ENCODE measurements around the gene CPXM2. TPM values are rescaled to one million over a fixed set of nuclear protein-coding genes. Genes with fewer than 3 reads are reported as not detected.
"Not testable (repeated sequence)": the region's sequence is repeated elsewhere in the genome, so short reads cannot be mapped to it uniquely, and the experiment has no call there.

The CPXM2 gene
- total RNA-seq, 1 donor from 2014 or later = not detected

- Mint-ChIP-seq H3K27me3 (ENCODE audit: insufficient read depth) (peaks cover 1% of the 10 kb centered on the region), H3K36me3 (ENCODE audit: low read depth) (no peaks in the 10 kb centered on the region), H3K4me3 (no peak overlapping the region), H3K9me3 (no peaks in the 10 kb centered on the region), H3K27ac (no peak overlapping the region), H3K4me1 (ENCODE audit: low read depth) (no peaks in the 10 kb centered on the region)
- intact Hi-C loops (cut with micrococcal nuclease) = no loop called here
- DNase-seq (ENCODE audit: low spot score) = no peak
These were observed 148.7 kb downstream of the CPXM2 start for GRCh38 chr10:123742751-123743440.

- H3K36me3 Mint-ChIP-seq (ENCODE audit: low read depth) = no peaks in the 10 kb centered on the region
- no peak overlapping the region for H3K27ac Mint-ChIP-seq
- no peaks in the 10 kb centered on the region for H3K9me3 Mint-ChIP-seq
- H3K27me3 Mint-ChIP-seq (ENCODE audit: insufficient read depth) = peaks cover 3% of the 10 kb centered on the region
- intact Hi-C loops (cut with micrococcal nuclease) = no loop called here
- DNase-seq (ENCODE audit: low spot score) = no peak
- H3K4me3 Mint-ChIP-seq = no peak overlapping the region
- no peaks in the 10 kb centered on the region for H3K4me1 Mint-ChIP-seq (ENCODE audit: low read depth)
These were observed 149.9 kb downstream of the CPXM2 start for GRCh38 chr10:123741711-123742110.

GRCh38 chr10:123741146-123741545 lies 150.5 kb downstream of the CPXM2 start:
- intact Hi-C loops (cut with micrococcal nuclease) = no loop called here
- DNase-seq (ENCODE audit: low spot score) = no peak
- H3K27ac Mint-ChIP-seq = no peak overlapping the region

DNA sequence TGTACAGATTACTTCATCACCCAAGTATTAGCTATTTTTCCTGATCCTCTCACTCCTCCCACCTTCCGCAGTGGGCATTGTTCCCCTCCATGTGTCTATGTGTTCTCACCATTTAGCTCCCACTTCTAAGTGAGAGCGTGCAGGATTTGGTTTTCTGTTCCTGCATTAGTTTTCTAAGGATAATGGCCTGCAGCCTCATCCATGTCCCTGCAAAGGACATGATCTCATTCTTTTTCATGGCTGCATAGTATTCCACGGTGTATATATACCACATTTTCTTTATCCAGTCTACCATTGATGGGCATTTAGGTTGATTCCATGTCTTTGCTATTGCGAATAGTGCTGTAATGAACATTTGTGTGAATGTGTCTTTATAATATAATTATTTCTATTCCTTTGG lies 154.7 kb downstream of the CPXM2 start:
- H3K9me3 Mint-ChIP-seq; intact Hi-C loops (cut with micrococcal nuclease): not testable (repeated sequence)

More at GRCh38 chr10:123741146-123741545, 150.5 kb downstream of the CPXM2 start:
- Mint-ChIP-seq H3K4me3 (no peak overlapping the region), H3K36me3 (ENCODE audit: low read depth) (no peaks in the 10 kb centered on the region), H3K27me3 (ENCODE audit: insufficient read depth) (peaks cover 3% of the 10 kb centered on the region), H3K9me3 (no peaks in the 10 kb centered on the region), H3K4me1 (ENCODE audit: low read depth) (no peaks in the 10 kb centered on the region)

DNA sequence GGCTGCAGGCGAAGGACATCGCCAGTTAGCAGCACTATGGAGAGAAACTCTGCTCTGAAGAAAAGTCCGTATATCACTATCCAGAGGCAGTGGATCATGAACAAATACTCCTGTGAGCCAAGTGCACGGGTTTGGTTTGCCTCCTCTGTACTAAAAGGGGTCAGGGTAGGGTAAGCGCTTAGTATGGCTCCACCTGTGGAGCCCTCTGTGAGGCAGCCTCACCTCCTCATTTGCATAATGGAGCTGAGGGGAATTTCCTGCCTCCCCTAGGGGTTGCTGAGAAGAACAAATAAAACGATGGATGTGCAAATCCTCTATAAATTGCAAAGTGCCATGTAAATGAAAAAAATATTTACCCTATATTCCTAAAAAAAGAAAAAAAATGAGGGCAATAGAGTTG lies 162.1 kb downstream of the CPXM2 start:
- intact Hi-C loops (cut with micrococcal nuclease) = no loop called here

More for the DNA sequence above, 154.7 kb downstream of the CPXM2 start:
- H3K4me1 Mint-ChIP-seq (ENCODE audit: low read depth); DNase-seq (ENCODE audit: low spot score); H3K4me3 Mint-ChIP-seq; H3K27ac Mint-ChIP-seq; H3K36me3 Mint-ChIP-seq (ENCODE audit: low read depth); H3K27me3 Mint-ChIP-seq (ENCODE audit: insufficient read depth): not testable (repeated sequence)

DNA sequence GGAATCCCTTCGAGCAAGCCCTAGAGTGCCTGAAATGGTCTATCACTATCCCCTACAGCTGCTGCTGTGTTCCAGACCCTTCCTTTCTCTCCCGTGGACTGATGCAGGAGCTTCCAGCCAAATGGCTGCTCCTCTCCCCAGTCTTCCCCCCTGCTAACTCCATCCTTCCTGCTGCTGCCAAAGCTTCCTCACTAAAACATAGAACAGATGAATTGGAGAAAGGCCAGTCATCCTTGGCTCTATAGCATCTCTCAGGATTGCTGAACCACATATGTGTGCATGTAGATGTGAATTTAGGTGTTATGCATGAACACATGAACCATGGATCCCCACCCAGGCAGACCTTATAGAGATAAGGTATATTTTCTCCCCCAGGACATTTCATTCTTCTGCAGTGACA lies 164.8 kb downstream of the CPXM2 start:
- no peak for DNase-seq (ENCODE audit: low spot score)
- no peak overlapping the region for H3K4me3 Mint-ChIP-seq
- intact Hi-C loops (cut with micrococcal nuclease) = no loop called here
- peaks cover 2% of the 10 kb centered on the region for H3K27me3 Mint-ChIP-seq (ENCODE audit: insufficient read depth)
- no peak overlapping the region for H3K27ac Mint-ChIP-seq
- no peaks in the 10 kb centered on the region for H3K4me1 Mint-ChIP-seq (ENCODE audit: low read depth)
- no peaks in the 10 kb centered on the region for H3K36me3 Mint-ChIP-seq (ENCODE audit: low read depth)
- no peaks in the 10 kb centered on the region for H3K9me3 Mint-ChIP-seq

More for the DNA sequence above, 162.1 kb downstream of the CPXM2 start:
- no peaks in the 10 kb centered on the region for H3K36me3 Mint-ChIP-seq (ENCODE audit: low read depth)
- H3K4me3 Mint-ChIP-seq = no peak overlapping the region
- no peaks in the 10 kb centered on the region for H3K4me1 Mint-ChIP-seq (ENCODE audit: low read depth)
- H3K27ac Mint-ChIP-seq = no peak overlapping the region
- no peak for DNase-seq (ENCODE audit: low spot score)
- no peaks in the 10 kb centered on the region for H3K9me3 Mint-ChIP-seq
- H3K27me3 Mint-ChIP-seq (ENCODE audit: insufficient read depth) = peaks cover 2% of the 10 kb centered on the region

- intact Hi-C loops (cut with micrococcal nuclease) = no loop called here
- Mint-ChIP-seq H3K4me3 (no peak overlapping the region), H3K4me1 (ENCODE audit: low read depth) (no peaks in the 10 kb centered on the region), H3K27ac (no peak overlapping the region), H3K36me3 (ENCODE audit: low read depth) (no peaks in the 10 kb centered on the region), H3K9me3 (no peaks in the 10 kb centered on the region), H3K27me3 (ENCODE audit: insufficient read depth) (peaks cover 2% of the 10 kb centered on the region)
- no peak for DNase-seq (ENCODE audit: low spot score)
These were observed 165.2 kb downstream of the CPXM2 start for GRCh38 chr10:123726381-123726780.

GRCh38 chr10:123724747-123725146 lies 166.9 kb downstream of the CPXM2 start:
- H3K27me3 Mint-ChIP-seq (ENCODE audit: insufficient read depth) = no peaks in the 10 kb centered on the region
- intact Hi-C loops (cut with micrococcal nuclease) = no loop called here

DNA sequence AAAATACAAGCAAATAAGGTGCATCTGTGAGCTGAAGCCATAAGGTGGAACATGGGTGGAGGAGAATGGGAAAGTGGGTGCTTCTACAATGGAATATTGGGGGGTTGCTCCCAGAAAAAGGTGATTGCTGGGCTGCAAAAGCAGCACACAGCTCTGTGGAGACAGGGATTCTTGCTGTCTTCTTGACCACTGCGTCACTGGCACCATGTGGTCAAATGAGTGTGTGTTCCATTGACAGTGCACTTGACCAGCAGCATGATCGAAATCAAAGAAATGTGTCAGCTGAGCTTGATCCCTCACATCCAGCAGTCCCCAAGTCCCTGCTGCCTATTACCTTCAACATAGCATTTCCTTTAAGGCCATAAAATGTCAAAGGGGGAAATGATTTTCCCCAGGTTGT lies 169.3 kb downstream of the CPXM2 start:
- DNase-seq (ENCODE audit: low spot score) = no peak
- Mint-ChIP-seq H3K36me3 (ENCODE audit: low read depth) (no peaks in the 10 kb centered on the region), H3K4me3 (no peak overlapping the region), H3K4me1 (ENCODE audit: low read depth) (no peaks in the 10 kb centered on the region), H3K9me3 (no peaks in the 10 kb centered on the region), H3K27me3 (ENCODE audit: insufficient read depth) (peaks cover 4% of the 10 kb centered on the region), H3K27ac (no peak overlapping the region)
- intact Hi-C loops (cut with micrococcal nuclease) = no loop called here

More at GRCh38 chr10:123724747-123725146, 166.9 kb downstream of the CPXM2 start:
- no peaks in the 10 kb centered on the region for H3K9me3 Mint-ChIP-seq
- H3K4me3 Mint-ChIP-seq = no peak overlapping the region
- no peak for DNase-seq (ENCODE audit: low spot score)
- H3K36me3 Mint-ChIP-seq (ENCODE audit: low read depth) = no peaks in the 10 kb centered on the region
- no peaks in the 10 kb centered on the region for H3K4me1 Mint-ChIP-seq (ENCODE audit: low read depth)
- no peak overlapping the region for H3K27ac Mint-ChIP-seq

DNA sequence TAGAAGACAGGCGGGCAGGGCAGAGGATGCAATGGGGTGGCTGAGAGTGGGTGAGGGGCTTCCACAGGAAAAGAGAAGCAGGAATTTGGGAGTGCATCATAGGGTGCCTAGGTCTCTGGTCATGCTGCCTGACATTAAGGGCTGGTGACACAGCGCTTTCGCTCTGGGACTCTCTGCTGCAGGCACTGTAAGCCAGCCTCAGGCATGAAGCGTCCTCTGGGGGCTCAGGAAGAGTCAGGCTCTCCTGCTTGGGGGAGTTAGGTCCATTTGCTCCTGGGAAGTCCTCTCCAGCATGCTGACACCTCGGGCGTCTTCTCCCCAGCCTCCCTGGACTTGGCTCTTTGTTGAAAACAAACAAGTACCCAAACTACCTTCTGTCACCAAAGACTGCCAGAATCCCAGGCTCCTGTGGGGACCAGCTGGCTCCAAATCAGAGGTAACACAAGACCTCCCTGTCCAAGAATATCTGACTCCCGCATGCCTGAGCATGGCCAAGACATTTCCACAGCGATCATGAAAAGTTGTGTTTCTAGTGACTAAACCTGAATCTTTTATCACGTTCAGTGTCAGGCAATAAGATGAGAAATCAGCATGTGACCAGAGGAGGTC lies 170.1 kb downstream of the CPXM2 start:
- Mint-ChIP-seq H3K4me3 (no peak overlapping the region), H3K36me3 (ENCODE audit: low read depth) (no peaks in the 10 kb centered on the region), H3K27ac (no peak overlapping the region), H3K4me1 (ENCODE audit: low read depth) (no peaks in the 10 kb centered on the region), H3K27me3 (ENCODE audit: insufficient read depth) (peaks cover 4% of the 10 kb centered on the region), H3K9me3 (no peaks in the 10 kb centered on the region)
- no peak for DNase-seq (ENCODE audit: low spot score)
- intact Hi-C loops (cut with micrococcal nuclease) = no loop called here

- peaks cover 4% of the 10 kb centered on the region for H3K27me3 Mint-ChIP-seq (ENCODE audit: insufficient read depth)
- no peak overlapping the region for H3K27ac Mint-ChIP-seq
- no peaks in the 10 kb centered on the region for H3K36me3 Mint-ChIP-seq (ENCODE audit: low read depth)
- no peak for DNase-seq (ENCODE audit: low spot score)
- H3K4me3 Mint-ChIP-seq = no peak overlapping the region
- no peaks in the 10 kb centered on the region for H3K4me1 Mint-ChIP-seq (ENCODE audit: low read depth)
- intact Hi-C loops (cut with micrococcal nuclease) = no loop called here
- H3K9me3 Mint-ChIP-seq = no peaks in the 10 kb centered on the region
These were observed 171.1 kb downstream of the CPXM2 start for GRCh38 chr10:123720536-123720935.

GRCh38 chr10:123718544-123719060 lies 173.0 kb downstream of the CPXM2 start:
- DNase-seq (ENCODE audit: low spot score) = no peak
- Mint-ChIP-seq H3K4me3 (no peak overlapping the region), H3K27me3 (ENCODE audit: insufficient read depth) (peaks cover 4% of the 10 kb centered on the region), H3K4me1 (ENCODE audit: low read depth) (no peaks in the 10 kb centered on the region), H3K27ac (no peak overlapping the region), H3K9me3 (no peaks in the 10 kb centered on the region), H3K36me3 (ENCODE audit: low read depth) (no peaks in the 10 kb centered on the region)
- intact Hi-C loops (cut with micrococcal nuclease) = no loop called here

DNA sequence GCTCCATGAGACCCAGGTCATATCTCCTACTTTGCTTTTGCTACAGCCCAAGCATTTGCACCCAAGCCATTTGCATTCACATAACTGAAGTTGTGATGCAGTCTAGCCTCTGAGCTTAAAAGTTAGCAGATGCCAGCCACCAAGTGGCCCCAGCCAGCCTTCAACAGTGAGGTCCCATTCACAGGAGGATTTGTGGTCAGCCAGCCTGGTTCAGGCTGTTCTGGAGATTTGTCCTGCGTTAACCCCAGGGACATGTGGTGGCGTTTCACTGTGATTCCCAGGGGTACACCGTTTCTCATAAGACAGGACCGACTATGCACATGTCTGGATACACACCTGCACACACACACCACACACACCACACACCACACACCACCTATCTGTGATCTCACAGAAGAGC lies 174.3 kb downstream of the CPXM2 start:
- H3K9me3 Mint-ChIP-seq = no peaks in the 10 kb centered on the region
- intact Hi-C loops (cut with micrococcal nuclease) = no loop called here
- no peak overlapping the region for H3K4me3 Mint-ChIP-seq
- H3K4me1 Mint-ChIP-seq (ENCODE audit: low read depth) = no peaks in the 10 kb centered on the region
- no peak overlapping the region for H3K27ac Mint-ChIP-seq
- H3K27me3 Mint-ChIP-seq (ENCODE audit: insufficient read depth) = peaks cover 4% of the 10 kb centered on the region
- no peaks in the 10 kb centered on the region for H3K36me3 Mint-ChIP-seq (ENCODE audit: low read depth)
- no peak for DNase-seq (ENCODE audit: low spot score)

All from activated T-helper 1 cell treated with anti-CD3 and anti-CD28 coated beads, Interleukin-12 subunit alpha, Interleukin-12 subunit beta, Interleukin-2, Interleukin-4 antibody, amounts not matched to agents 30 ng/mL and 10 ng/mL and 1 ng/mL, durations not matched to agents 14 hours and 24 hours and 36 hours (primary cell).